Karpas-422 (cell line): ENCODE measurements around the gene MTARC2. TPM values are rescaled to one million over a fixed set of nuclear protein-coding genes. Genes with fewer than 3 reads are reported as not detected.

Experiments used
- DNase-seq: peaks from one replicate; pipeline ENCODE4 v3.0.0-alpha.2; 2015
- H2AFZ ChIP-seq: fragments of 200-600 bp; sonication (generic); 2 replicates; pipeline ENCODE4 v1.6.1; 2014; ENCODE audit warnings: antibody characterized with exemption, low read length, mixed read lengths
- H3K27ac ChIP-seq: fragments of 200-600 bp; sonication (generic); 2 replicates; pipeline ENCODE4 v1.5.1; 2014; ENCODE audit warnings: mild to moderate bottlenecking, low read length, moderate library complexity
- H3K27me3 ChIP-seq: fragments of 200-600 bp; sonication (generic); 2 replicates; pipeline ENCODE4 v1.6.1; 2014; ENCODE audit warnings: low read length, mixed read lengths
- H3K36me3 ChIP-seq: fragments of 200-600 bp; sonication (generic); 2 replicates; pipeline ENCODE4 v1.6.1; 2014; ENCODE audit warnings: low read length, mixed read lengths; ENCODE audit not compliant: insufficient read depth
- H3K4me1 ChIP-seq: fragments of 200-600 bp; sonication (generic); 2 replicates; pipeline ENCODE4 v1.6.1; 2014; ENCODE audit warnings: mild to moderate bottlenecking, low read length, mixed read lengths
- H3K4me2 ChIP-seq: fragments of 200-600 bp; sonication (generic); 2 replicates; pipeline ENCODE4 v1.6.1; 2014; ENCODE audit warnings: low read length, low read depth, mild to moderate bottlenecking; ENCODE audit not compliant: poor library complexity, severe bottlenecking
- H3K4me3 ChIP-seq: fragments of 200-600 bp; sonication (generic); 2 replicates; pipeline ENCODE4 v1.5.1; 2014; ENCODE audit warnings: mild to moderate bottlenecking, antibody characterized with exemption, low read length, mixed read lengths
- H3K79me2 ChIP-seq: fragments of 200-600 bp; sonication (generic); 2 replicates; pipeline ENCODE4 v1.6.1; 2014; ENCODE audit warnings: mild to moderate bottlenecking, low read length, mixed read lengths
- H3K9ac ChIP-seq: fragments of 200-600 bp; sonication (generic); 2 replicates; pipeline ENCODE4 v1.6.0; 2014; ENCODE audit warnings: low read length
- H3K9me2 ChIP-seq: fragments of 200-600 bp; sonication (generic), shearing (Covaris generic); replicated peaks from 2 replicates; pipeline ENCODE4 v1.6.0; 2014; ENCODE audit warnings: mild to moderate bottlenecking, low read length, moderate library complexity; ENCODE audit not compliant: insufficient read depth
- H3K9me3 ChIP-seq: fragments of 300-700, 200-600 bp; sonication (generic); 2 replicates; pipeline ENCODE4 v1.6.1; 2014; ENCODE audit warnings: low read length, mixed read lengths
- H4K20me1 ChIP-seq: fragments of 200-600 bp; sonication (generic); 2 replicates; pipeline ENCODE4 v1.6.1; 2014; ENCODE audit warnings: mild to moderate bottlenecking, antibody characterized with exemption, low read length, low read depth; ENCODE audit not compliant: insufficient read depth
- total RNA-seq: library from RNA; depleted of rRNA; stranded (reverse); fragments of >200 nt; shearing (Covaris generic); gene quantifications from 2 replicates; pipeline ENCODE4 v1.2.3, GENCODE V29; 2014; ENCODE audit warnings: low replicate concordance

The MTARC2 gene
- total RNA-seq, 1 experiment from 2014 or later = 0.48 TPM

DNA sequence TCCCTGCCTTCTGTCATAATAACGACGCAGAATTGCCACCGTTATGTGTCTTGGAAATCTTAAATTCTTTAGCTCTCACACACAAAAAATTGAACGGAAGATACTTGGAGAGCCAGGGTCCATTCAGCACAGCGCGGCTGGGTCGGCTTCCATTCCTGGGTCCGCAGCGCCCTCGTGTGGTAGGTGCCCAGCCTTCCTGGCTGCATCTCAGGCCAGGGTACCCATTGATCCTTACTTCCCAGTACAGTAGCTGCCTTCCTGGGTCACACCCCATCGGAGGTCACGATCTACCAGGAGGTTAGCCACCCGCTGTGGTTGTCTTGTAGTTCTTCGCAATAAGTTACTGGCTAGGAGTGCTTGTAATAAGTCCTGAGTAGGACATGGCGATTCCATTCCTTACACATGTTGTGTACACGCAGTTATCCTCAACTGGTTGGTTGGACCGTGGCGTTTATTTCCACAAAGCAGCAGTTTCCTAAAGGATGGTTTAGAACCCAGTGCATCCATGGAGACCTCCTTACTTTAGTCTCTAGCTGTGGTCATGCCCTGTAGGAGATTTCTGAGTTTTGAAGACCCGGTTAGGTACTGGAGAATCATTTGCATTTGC, 28.7 kb downstream of the MTARC2 start:
- no peak overlapping the region for H3K27ac ChIP-seq
- H3K36me3 ChIP-seq = no peaks in the 10 kb centered on the region
- H3K79me2 ChIP-seq = no peaks in the 10 kb centered on the region
- H3K4me2 ChIP-seq = no peak overlapping the region
- DNase-seq = peak; percentile 91
- H3K4me1 ChIP-seq = no peaks in the 10 kb centered on the region
- no peaks in the 10 kb centered on the region for H4K20me1 ChIP-seq
- no peaks in the 10 kb centered on the region for H3K27me3 ChIP-seq
- no peak overlapping the region for H3K4me3 ChIP-seq
- H2AFZ ChIP-seq = no peak overlapping the region
- no peaks in the 10 kb centered on the region for H3K9me2 ChIP-seq
- H3K9me3 ChIP-seq = no peaks in the 10 kb centered on the region
- H3K9ac ChIP-seq = no peak overlapping the region

DNA sequence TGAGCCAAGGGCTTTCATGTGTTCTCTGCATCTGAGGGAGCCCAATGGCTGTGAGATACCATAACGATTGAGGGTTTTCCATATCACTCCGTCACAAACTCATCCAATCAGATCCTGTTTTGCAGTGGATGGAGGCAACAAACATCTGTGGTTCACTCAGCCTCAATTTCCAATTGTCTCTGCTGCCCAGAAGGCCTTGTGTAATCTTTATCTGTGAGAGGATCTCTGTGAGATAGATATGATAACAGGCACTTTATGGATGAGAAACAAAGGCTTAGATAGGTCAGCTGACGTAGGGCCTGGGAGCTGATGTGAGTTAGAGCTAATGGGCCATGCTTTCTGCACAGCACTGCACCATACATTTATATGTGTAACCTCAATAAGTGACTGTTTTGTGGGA, 35.3 kb downstream of the MTARC2 start:
- Histone ChIP-seq H3K79me2 (no peaks in the 10 kb centered on the region), H3K9me3 (no peaks in the 10 kb centered on the region), H3K9me2 (no peaks in the 10 kb centered on the region), H2AFZ (no peak overlapping the region), H4K20me1 (no peaks in the 10 kb centered on the region), H3K27me3 (no peaks in the 10 kb centered on the region), H3K4me1 (no peaks in the 10 kb centered on the region), H3K4me3 (no peak overlapping the region), H3K27ac (no peak overlapping the region), H3K36me3 (no peaks in the 10 kb centered on the region), H3K4me2 (no peak overlapping the region), H3K9ac (no peak overlapping the region)
- no peak for DNase-seq

DNA sequence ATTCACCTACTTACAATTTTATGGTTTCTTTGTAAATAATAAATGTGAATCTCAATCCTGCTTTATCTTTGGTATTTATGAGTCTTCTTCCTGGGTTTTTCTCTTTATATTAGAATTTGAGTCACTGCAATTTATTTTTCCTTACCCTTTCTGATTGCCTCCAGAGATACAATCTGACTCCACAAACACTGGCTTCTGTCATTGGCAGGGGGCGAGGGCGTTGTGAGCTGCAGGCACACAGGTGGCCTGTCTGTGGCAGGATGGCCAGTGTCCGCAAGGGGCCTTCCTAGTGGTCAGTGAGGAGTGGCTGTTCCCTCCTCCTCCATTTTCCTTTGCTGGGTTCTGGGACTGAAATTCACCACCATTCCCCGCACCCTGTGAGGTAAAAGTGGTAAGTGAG, 36.6 kb downstream of the MTARC2 start:
- H3K9me3 ChIP-seq = no peaks in the 10 kb centered on the region
- no peak overlapping the region for H3K4me3 ChIP-seq
- H3K79me2 ChIP-seq = no peaks in the 10 kb centered on the region
- no peak overlapping the region for H2AFZ ChIP-seq
- no peak overlapping the region for H3K27ac ChIP-seq
- H3K36me3 ChIP-seq = no peaks in the 10 kb centered on the region
- H3K9me2 ChIP-seq = no peaks in the 10 kb centered on the region
- H4K20me1 ChIP-seq = no peaks in the 10 kb centered on the region
- H3K9ac ChIP-seq = no peak overlapping the region
- no peak overlapping the region for H3K4me2 ChIP-seq
- H3K4me1 ChIP-seq = no peaks in the 10 kb centered on the region
- DNase-seq = no peak
- no peaks in the 10 kb centered on the region for H3K27me3 ChIP-seq

DNA sequence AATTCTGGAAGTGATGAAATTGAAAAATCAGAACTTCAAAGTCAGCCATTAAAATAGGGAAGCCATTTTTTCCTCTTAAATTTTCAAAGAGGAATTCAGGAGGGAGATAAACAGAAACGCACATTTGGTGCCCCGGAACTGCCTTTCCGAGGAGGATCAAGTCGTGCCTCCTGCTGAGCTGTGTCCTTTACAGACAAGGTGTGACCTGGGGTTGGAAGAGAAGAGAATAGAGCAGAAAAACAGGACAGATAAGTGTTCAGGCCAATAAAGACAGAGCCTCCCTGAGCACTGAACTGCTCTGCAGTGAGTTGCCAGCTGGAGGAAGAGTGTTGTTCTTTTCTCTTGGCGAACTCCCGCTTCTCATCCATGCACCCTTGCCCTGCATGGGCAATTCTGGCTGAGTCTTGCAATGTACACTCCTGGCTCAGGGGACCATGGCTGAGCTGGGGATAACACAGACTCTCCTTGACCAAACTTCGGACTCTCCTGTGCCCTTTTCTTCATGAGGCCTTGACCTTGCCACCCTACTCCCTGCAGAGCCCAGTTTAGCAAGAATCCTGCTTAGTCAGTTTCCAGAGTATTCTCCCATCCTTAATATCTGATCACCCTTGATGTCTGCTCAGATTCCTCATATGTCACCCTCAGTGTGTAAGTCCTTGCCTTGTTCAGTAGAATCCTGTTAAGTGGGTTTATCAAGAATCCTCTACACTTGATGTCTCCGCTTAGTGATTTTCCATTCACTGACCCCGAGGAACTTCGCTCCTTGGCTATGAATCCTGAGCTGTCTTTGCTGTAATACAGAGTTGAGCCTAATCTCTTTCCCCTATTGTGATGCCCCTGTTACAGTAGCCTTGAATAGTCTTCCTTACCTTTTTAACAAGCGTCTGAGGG, 37.3 kb downstream of the MTARC2 start:
- Histone ChIP-seq H2AFZ (no peak overlapping the region), H3K9ac (no peak overlapping the region), H3K4me3 (no peak overlapping the region), H3K27me3 (no peaks in the 10 kb centered on the region), H3K9me3 (no peaks in the 10 kb centered on the region), H3K9me2 (no peaks in the 10 kb centered on the region), H3K36me3 (no peaks in the 10 kb centered on the region), H3K79me2 (no peaks in the 10 kb centered on the region), H3K27ac (no peak overlapping the region), H3K4me2 (no peak overlapping the region), H4K20me1 (no peaks in the 10 kb centered on the region), H3K4me1 (no peaks in the 10 kb centered on the region)
- no peak for DNase-seq

DNA sequence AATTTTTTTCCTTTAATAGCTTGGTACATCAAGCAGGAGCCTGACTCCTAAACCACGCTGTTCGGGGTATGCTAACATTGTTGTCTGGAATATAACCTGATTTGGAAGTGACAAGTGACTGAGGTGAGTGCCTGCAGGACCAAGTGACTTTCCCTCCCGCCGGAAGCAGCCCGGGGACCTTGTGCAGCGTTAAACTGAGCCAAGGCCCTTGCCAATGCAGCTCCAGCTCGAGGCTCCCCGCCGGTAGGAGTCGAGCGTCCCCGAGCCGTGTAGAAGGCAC, 37.9 kb downstream of the MTARC2 start:
- no peaks in the 10 kb centered on the region for H3K27me3 ChIP-seq
- no peaks in the 10 kb centered on the region for H4K20me1 ChIP-seq
- H3K4me1 ChIP-seq = no peaks in the 10 kb centered on the region
- no peak for DNase-seq
- no peaks in the 10 kb centered on the region for H3K9me3 ChIP-seq
- no peak overlapping the region for H3K27ac ChIP-seq
- H3K9ac ChIP-seq = no peak overlapping the region
- H2AFZ ChIP-seq = no peak overlapping the region
- H3K36me3 ChIP-seq = no peaks in the 10 kb centered on the region
- H3K4me3 ChIP-seq = no peak overlapping the region
- H3K4me2 ChIP-seq = no peak overlapping the region
- H3K79me2 ChIP-seq = no peaks in the 10 kb centered on the region
- no peaks in the 10 kb centered on the region for H3K9me2 ChIP-seq

DNA sequence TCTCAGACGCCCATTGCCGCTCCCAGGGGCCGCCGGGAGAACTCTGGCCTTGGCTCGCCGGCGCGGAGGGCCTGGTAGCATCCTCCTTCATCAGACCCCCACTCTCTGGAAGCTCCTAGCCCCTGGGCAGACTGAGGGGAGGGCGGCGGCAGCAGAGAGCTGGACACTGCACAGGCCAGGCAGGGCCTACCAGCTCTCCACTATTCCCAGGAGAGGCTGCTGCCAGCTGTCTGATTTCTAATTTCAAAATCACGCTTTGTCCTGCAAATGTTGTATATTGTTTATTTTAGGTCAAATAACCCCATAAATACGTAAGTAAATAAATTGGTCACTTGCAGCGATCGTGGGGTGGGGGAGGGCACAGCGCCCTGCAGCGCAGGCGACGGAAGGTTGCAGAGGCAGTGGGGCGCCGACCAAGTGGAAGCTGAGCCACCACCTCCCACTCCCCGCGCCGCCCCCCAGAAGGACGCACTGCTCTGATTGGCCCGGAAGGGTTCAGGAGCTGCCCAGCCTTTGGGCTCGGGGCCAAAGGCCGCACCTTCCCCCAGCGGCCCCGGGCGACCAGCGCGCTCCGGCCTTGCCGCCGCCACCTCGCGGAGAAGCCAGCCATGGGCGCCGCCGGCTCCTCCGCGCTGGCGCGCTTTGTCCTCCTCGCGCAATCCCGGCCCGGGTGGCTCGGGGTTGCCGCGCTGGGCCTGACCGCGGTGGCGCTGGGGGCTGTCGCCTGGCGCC, 38.4 kb downstream of the MTARC2 start, which contains the start of gene MTARC1:
Gene MTARC1 (plus strand): TSS at position 577 of the 732 bp plus-strand sequence. CDS start 32 bp downstream, at position 609.
- H3K9me2 ChIP-seq = no peaks in the 10 kb centered on the region
- no peak within 1 kb of the TSS for H3K4me3 ChIP-seq
- no peak within 1 kb of the TSS for H2AFZ ChIP-seq
- H4K20me1 ChIP-seq = no peaks in the 10 kb centered on the region
- H3K79me2 ChIP-seq = no peaks in the 10 kb centered on the region
- H3K4me1 ChIP-seq = no peaks in the 10 kb centered on the region
- H3K9me3 ChIP-seq = no peaks in the 10 kb centered on the region
- H3K27ac ChIP-seq = no peak within 1 kb of the TSS
- no peak for DNase-seq
- no peaks in the 10 kb centered on the region for H3K36me3 ChIP-seq
- H3K9ac ChIP-seq = no peak within 1 kb of the TSS
- H3K27me3 ChIP-seq = no peaks in the 10 kb centered on the region
- no peak within 1 kb of the TSS for H3K4me2 ChIP-seq

DNA sequence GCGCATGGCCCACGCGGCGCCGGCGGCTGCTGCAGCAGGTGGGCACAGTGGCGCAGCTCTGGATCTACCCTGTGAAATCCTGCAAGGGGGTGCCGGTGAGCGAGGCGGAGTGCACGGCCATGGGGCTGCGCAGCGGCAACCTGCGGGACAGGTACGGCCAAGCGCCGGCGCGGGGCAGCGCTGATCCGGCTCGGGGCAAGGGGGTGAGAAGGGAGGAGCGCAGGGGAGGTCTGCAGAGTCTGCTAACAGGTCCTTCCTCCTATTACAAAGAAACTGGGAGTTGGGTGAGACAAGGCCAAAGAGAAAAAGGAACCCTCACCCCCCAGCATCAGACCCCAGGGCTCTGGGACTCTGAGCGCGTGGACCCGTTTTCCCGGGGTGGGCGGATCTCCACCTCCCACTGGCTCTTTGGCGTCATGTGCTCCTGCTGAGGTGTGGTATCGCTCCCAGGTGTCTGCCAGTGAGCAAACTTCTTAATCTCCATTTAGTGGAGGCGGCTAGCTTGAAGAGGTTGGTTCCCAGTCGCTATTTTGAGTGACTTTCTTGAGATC, 39.0 kb downstream of the MTARC2 start:
- Histone ChIP-seq H3K27me3 (no peaks in the 10 kb centered on the region), H3K36me3 (no peaks in the 10 kb centered on the region), H3K4me1 (no peaks in the 10 kb centered on the region), H3K4me2 (no peak overlapping the region), H3K9me3 (no peaks in the 10 kb centered on the region), H2AFZ (no peak overlapping the region), H3K9me2 (no peaks in the 10 kb centered on the region), H3K79me2 (no peaks in the 10 kb centered on the region), H3K27ac (no peak overlapping the region), H3K9ac (no peak overlapping the region), H3K4me3 (no peak overlapping the region), H4K20me1 (no peaks in the 10 kb centered on the region)
- DNase-seq = no peak

DNA sequence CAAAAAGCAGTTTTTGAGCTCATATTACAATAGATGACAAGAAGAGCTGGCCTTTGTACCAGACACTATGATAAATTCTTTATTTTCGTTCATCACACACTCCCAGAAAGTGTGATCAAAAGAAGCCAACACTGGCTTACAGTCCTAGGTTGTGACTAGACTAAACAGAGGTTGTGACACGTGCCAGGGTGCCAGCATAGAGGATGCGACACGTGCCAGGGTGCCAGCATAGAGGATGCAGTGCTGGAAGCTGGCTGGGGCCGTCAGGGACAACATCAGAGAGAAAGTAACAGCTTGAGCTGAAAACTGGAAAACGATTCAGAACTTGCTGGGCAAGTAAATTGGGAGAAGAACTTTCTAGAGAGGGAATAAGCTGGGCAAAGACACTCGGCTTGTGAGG, 40.8 kb downstream of the MTARC2 start:
- Histone ChIP-seq H3K27ac (no peak overlapping the region), H3K79me2 (no peaks in the 10 kb centered on the region), H3K4me1 (peaks cover 5% of the 10 kb centered on the region), H3K4me2 (no peak overlapping the region), H3K9me2 (no peaks in the 10 kb centered on the region), H2AFZ (no peak overlapping the region), H3K27me3 (no peaks in the 10 kb centered on the region), H3K36me3 (no peaks in the 10 kb centered on the region), H3K9me3 (no peaks in the 10 kb centered on the region), H3K4me3 (no peak overlapping the region), H3K9ac (no peak overlapping the region), H4K20me1 (no peaks in the 10 kb centered on the region)
- no peak for DNase-seq
